Gastrocnemius medialis (tissue), 4 donors: ENCODE data around the gene PPM1L. TPM values are rescaled to one million over a fixed set of nuclear protein-coding genes. Genes with fewer than 3 reads are reported as not detected.

ENCODE experiments used
- ATAC-seq, 2 donors: fragments of 150-250 bp; one replicate each; pipeline ENCODE4 v1.9.1; 2016
- DNase-seq, 2 donors: peaks; one replicate each; pipeline ENCODE4 v3.0.0-alpha.2; 2019
- H3K27ac ChIP-seq, 4 donors: fragments of 200-600 bp; sonication (generic); 1 replicate in 1 of 4; 2 replicates in 3 of 4; pipeline ENCODE4 v1.5.1; 2016 to 2018; ENCODE audit warnings: mild to moderate bottlenecking in 2 of 4, moderate library complexity in 1 of 4
- H3K27me3 ChIP-seq, 3 donors: fragments of 200-600 bp; sonication (generic) in 2 of 3; 1 replicate in 1 of 3; 2 replicates in 2 of 3; pipeline versions ENCODE4 v1.5.1 to v1.6.0; 2016 to 2019; ENCODE audit warnings: mild to moderate bottlenecking in 1 of 3, moderate library complexity in 1 of 3
- H3K36me3 ChIP-seq, 2 donors: fragments of 200-600 bp; sonication (generic) in 1 of 2; one replicate each; pipeline ENCODE4 v1.5.1; 2017 to 2018
- H3K4me1 ChIP-seq, 2 donors: fragments of 200-600 bp; sonication (generic) in 1 of 2; one replicate each; pipeline ENCODE4 v1.5.1; 2016 to 2017; ENCODE audit warnings: mild to moderate bottlenecking in 2 of 2
- H3K4me3 ChIP-seq, 4 donors: fragments of 200-600 bp; sonication (generic) in 3 of 4; 1 replicate in 1 of 4; 2 replicates in 3 of 4; pipeline ENCODE4 v1.5.1; 2016 to 2019; ENCODE audit warnings: mild to moderate bottlenecking in 2 of 4
- H3K9me3 ChIP-seq, 3 donors: fragments of 200-600 bp; sonication (generic) in 2 of 3; 1 replicate in 1 of 3; 2 replicates in 2 of 3; pipeline ENCODE4 v1.5.1; 2016 to 2019
- CTCF ChIP-seq, 5 experiments: fragments of 450-650 bp in 3 of 5; fragments of 200-600 bp in 2 of 5; sonication (generic) in 2 of 5; IDR thresholded peaks in 4 of 5; conservative IDR thresholded peaks in 1 of 5; 1 replicate in 4 of 5; 2 replicates in 1 of 5; pipeline ENCODE4 v1.5.1; 2016 to 2019; ENCODE audit warnings: antibody characterized with exemption in 5 of 5, mild to moderate bottlenecking in 3 of 5, moderate library complexity in 3 of 5
- POLR2A ChIP-seq, 2 donors: fragments of 450-650 bp; IDR thresholded peaks; one replicate each; pipeline ENCODE4 v1.6.1; 2017; ENCODE audit warnings: antibody characterized with exemption in 2 of 2, mild to moderate bottlenecking in 2 of 2, moderate library complexity in 2 of 2
- in situ Hi-C, 4 donors: fragments of 200-750 bp; cut with MboI; loops; one replicate each; pipeline versions ENCODE4 v1.15.0 to v1.8.0; 2017; ENCODE audit warnings: low sequenced_read_pairs in 4 of 4
- intact Hi-C: fragments of 100-400 bp; cut with DNase I; formaldehyde crosslinking; loops from one replicate; pipeline ENCODE4 v1.15.1; 2023; ENCODE audit warnings: low total_unique reads
- total RNA-seq, 4 donors: library from RNA; depleted of rRNA; stranded (reverse); fragments of >200 nt; gene quantifications; one replicate each; pipeline versions ENCODE4 v1.1.0 to v1.2.3, GENCODE V29; 2016

PPM1L gene
- total RNA-seq, 4 donors from 2014 or later: 85.0 to 243 (median 122) TPM

DNA sequence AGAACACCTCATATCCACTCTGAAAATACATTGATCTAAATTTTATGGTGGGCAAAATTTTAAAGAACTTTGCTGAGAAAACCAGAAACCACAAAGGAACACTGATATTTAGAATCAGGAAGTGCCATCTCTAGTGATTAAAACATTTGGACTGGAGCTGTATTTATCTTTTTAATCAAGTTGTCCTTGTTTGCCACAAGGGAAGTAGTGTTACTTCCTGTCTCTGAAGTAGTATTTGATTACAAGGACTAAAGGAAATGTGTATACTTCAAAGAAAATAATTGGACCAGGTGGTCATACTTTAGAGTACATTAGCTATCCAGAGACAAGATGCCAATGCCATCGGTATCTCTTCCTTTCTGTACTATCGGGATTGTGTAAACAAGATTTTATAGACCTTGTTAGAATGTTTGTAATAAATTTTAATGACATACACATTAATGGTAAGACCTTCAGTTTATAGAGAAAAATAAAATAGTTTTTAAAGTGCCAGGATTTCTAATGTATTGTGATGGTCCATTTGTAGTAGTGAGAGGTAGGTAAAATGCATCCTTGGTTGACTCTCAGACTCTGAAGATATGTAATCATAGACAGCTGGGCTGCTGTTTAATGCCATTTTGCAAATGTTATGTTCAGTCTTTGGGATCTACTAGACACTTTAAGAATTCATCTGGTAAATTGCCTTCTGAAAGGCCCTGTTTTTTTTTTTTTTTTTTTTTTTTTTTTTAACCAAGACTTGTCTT lies 217.2 kb downstream of the PPM1L start:
- Histone ChIP-seq H3K9me3 (no peaks in the 10 kb centered on the region), H3K27ac (no peak overlapping the region), H3K27me3 (no peaks in the 10 kb centered on the region), H3K36me3 (no peaks in the 10 kb centered on the region), H3K4me1 (peaks cover 0 to 9% of the 10 kb centered on the region in 2 donors), H3K4me3 (no peak overlapping the region)
- in situ Hi-C loops (no loop called here), intact Hi-C loops (no loop called here)
- no peak for DNase-seq
- ATAC-seq: no peak
- TF ChIP-seq POLR2A (IDR thresholded peaks at IDR 0.05): no peak
- no peak for TF ChIP-seq CTCF (IDR thresholded peaks at IDR 0.05 in 4 of 5, conservative IDR thresholded peaks at IDR 0.05 in 1 of 5)

DNA sequence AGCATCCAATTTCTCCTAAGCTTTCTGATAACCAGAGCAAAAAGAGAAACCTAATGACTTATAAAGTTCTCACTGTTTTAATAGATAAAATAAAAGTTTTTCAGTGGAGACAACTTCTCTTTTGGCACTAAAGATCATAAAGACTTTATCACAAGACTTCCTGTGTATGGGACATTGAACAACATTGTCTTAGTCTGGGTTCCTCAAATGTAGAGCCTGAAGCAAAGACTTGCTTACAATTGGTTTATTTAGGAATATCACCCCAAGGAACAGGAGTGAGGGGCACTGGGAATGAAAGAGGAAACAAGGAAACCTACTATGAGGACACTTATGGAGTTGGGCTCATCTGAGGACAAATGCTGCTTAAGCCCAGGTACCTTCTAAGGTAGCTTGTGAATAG lies 221.7 kb downstream of the PPM1L start:
- Histone ChIP-seq H3K27me3 (no peaks in the 10 kb centered on the region), H3K36me3 (no peaks in the 10 kb centered on the region), H3K27ac (no peak overlapping the region), H3K4me1 (peaks cover 0 to 3% of the 10 kb centered on the region in 2 donors), H3K9me3 (no peaks in the 10 kb centered on the region), H3K4me3 (no peak overlapping the region)
- in situ Hi-C loops (no loop called here), intact Hi-C loops (no loop called here)
- ATAC-seq: no peak
- TF ChIP-seq POLR2A (IDR thresholded peaks at IDR 0.05) (no peak), CTCF (IDR thresholded peaks at IDR 0.05 in 4 of 5, conservative IDR thresholded peaks at IDR 0.05 in 1 of 5) (no peak)
- DNase-seq: no peak

- H3K36me3 ChIP-seq: no peaks in the 10 kb centered on the region
- no peaks in the 10 kb centered on the region for H3K4me1 ChIP-seq
- no peaks in the 10 kb centered on the region for H3K9me3 ChIP-seq
- in situ Hi-C loops: no loop called here
- no peak overlapping the region for H3K27ac ChIP-seq
- DNase-seq (no peak), ATAC-seq (peak in 1 of 2 donors; percentile 35)
- TF ChIP-seq POLR2A (IDR thresholded peaks at IDR 0.05) (no peak), CTCF (IDR thresholded peaks at IDR 0.05 in 4 of 5, conservative IDR thresholded peaks at IDR 0.05 in 1 of 5) (no peak)
- intact Hi-C loops: no loop called here
- no peaks in the 10 kb centered on the region for H3K27me3 ChIP-seq
- H3K4me3 ChIP-seq: no peak overlapping the region
These were observed 224.7 kb downstream of the PPM1L start for GRCh38 chr3:160980740-160981139.

DNA sequence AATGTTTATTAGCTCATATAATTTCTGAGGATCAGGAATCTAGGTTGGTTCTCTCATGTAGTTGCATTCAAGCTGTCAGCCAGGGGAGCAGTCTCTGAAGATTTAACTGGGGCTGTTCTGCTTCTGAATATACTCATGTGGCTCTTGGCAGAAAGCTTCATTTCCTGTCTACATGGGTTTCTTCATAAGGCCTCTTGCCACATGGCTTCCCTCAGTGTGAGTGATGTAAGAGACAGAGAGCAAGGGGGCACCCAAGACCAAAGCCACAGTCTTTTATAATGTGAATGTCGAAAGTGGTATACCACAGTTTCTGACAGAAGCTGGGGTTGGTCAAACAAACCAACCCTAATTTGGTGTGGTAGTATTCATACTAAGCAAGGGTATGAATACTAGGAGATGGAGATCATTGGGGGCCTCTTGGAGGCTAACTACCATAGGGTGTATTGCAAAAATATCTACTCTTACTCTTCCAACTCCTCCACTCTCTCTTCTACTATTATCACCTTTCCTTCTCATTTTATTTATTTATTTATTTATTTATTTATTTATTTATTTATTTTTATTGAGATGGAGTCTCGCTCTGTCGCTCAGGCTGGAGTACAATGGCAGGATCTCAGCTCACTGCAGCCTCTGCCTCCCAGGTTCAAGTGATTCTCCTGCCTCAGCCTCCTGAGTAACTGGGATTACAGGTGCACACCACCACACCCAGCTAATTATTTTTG lies 225.3 kb downstream of the PPM1L start:
- no peaks in the 10 kb centered on the region for H3K36me3 ChIP-seq
- no peaks in the 10 kb centered on the region for H3K9me3 ChIP-seq
- no peak overlapping the region for H3K27ac ChIP-seq
- peak in 1 of 2 donors; percentile 75 for ATAC-seq
- DNase-seq: peak; percentile 10 to 39
- H3K4me1 ChIP-seq: peaks cover 0 to 5% of the 10 kb centered on the region in 2 donors
- TF ChIP-seq CTCF (IDR thresholded peaks at IDR 0.05 in 4 of 5, conservative IDR thresholded peaks at IDR 0.05 in 1 of 5) (no peak), POLR2A (IDR thresholded peaks at IDR 0.05) (no peak)
- intact Hi-C loops (no loop called here), in situ Hi-C loops (no loop called here)
- no peaks in the 10 kb centered on the region for H3K27me3 ChIP-seq
- no peak overlapping the region for H3K4me3 ChIP-seq
